GM12801 (cell line): ENCODE results near the gene KIF26A.

Source experiments
- CTCF ChIP-seq: IDR thresholded peaks from one replicate; pipeline ENCODE4 v1.5.1; 2011; ENCODE audit warnings: control low read depth; ENCODE audit not compliant: insufficient read length; ENCODE audit errors: extremely low read depth

KIF26A gene

GRCh38 chr14:104219731-104220214 is 81.4 kb downstream of the KIF26A start:
- TF ChIP-seq CTCF: no peak

GRCh38 chr14:104220215-104221070 is 82.1 kb downstream of the KIF26A start:
- no peak for TF ChIP-seq CTCF

GRCh38 chr14:104221071-104221625 is 82.8 kb downstream of the KIF26A start:
- TF ChIP-seq CTCF: no peak

GRCh38 chr14:104221636-104222369 is 83.4 kb downstream of the KIF26A start:
- no peak for TF ChIP-seq CTCF

GRCh38 chr14:104222396-104223036 is 84.1 kb downstream of the KIF26A start:
- TF ChIP-seq CTCF: no peak

- no peak for TF ChIP-seq CTCF
Observed at GRCh38 chr14:104223101-104224041, 85.0 kb downstream of the KIF26A start.
